Testis (tissue), 3 donors: ENCODE data around the gene COQ5. TPM values are rescaled to one million over a fixed set of nuclear protein-coding genes. Genes with fewer than 3 reads are reported as not detected.
"Not testable (repeated sequence)": the region's sequence is repeated elsewhere in the genome, so short reads cannot be mapped to it uniquely, and the experiment has no call there.

Experiments used
- DNase-seq: peaks from one replicate; pipeline ENCODE4 v3.0.0-alpha.2; 2019
- H3K27ac ChIP-seq, 2 donors: fragments of 200-600 bp; sonication (generic); one replicate each; pipeline ENCODE4 v1.5.1; 2019
- H3K27me3 ChIP-seq: fragments of 200-600 bp; sonication (generic); one replicate; pipeline ENCODE4 v1.5.1; 2019
- H3K36me3 ChIP-seq: fragments of 200-600 bp; sonication (generic); one replicate; pipeline ENCODE4 v1.5.1; 2017; ENCODE audit warnings: low read depth; ENCODE audit errors: missing control alignments
- H3K4me1 ChIP-seq: fragments of 200-600 bp; sonication (generic); one replicate; pipeline ENCODE4 v1.5.1; 2019
- H3K4me3 ChIP-seq, 2 donors: fragments of 200-600 bp; sonication (generic); one replicate each; pipeline ENCODE4 v1.5.1; 2017 to 2019
- H3K9me3 ChIP-seq: fragments of 200-600 bp; sonication (generic); one replicate; pipeline ENCODE4 v1.5.1; 2017
- POLR2A ChIP-seq: fragments of 450-650 bp; IDR thresholded peaks from one replicate; pipeline ENCODE4 v1.6.1; 2017; ENCODE audit warnings: antibody characterized with exemption, mild to moderate bottlenecking, moderate library complexity
- WGBS, 2 donors: methylation state at CpG; one replicate each; pipeline ENCODE4 v1.1.5; 2018; 5-methylcytosine and 5-hydroxymethylcytosine counted together
- intact Hi-C: fragments of 100-400 bp; cut with DNase I; formaldehyde crosslinking; loops from one replicate; pipeline ENCODE4 v1.15.1; 2023; ENCODE audit warnings: low total_unique reads
- polyA plus RNA-seq: library from polyadenylated mRNA; stranded (reverse); fragments of 350-450 nt; fragmentation: Illumina TruSeq; extraction: RNeasy Lipid Tissue Mini Kit (QIAGEN cat#74804); gene quantifications from one replicate; pipeline ENCODE4 v1.2.3, GENCODE V29; 2014; ENCODE audit warnings: low read depth, low replicate concordance; ENCODE audit not compliant: insufficient read depth
- total RNA-seq, 2 donors: library from RNA; depleted of rRNA; stranded (reverse); fragments of >200 nt; gene quantifications; one replicate each; pipeline ENCODE4 v1.2.3, GENCODE V29; 2016
- TF ChIP-seq, protein P1 (sequence below), 3 experiments: fragments of 450-650 bp in 2 of 3; fragments of 200-600 bp in 1 of 3; sonication (generic) in 1 of 3; IDR thresholded peaks; one replicate each; pipeline ENCODE4 v1.5.1; 2016 to 2019; ENCODE audit warnings: antibody characterized with exemption in 3 of 3, mild to moderate bottlenecking in 2 of 3, moderate library complexity in 1 of 3

Gene COQ5
- total and polyA plus RNA-seq, 3 donors from 2014 or later, result 31.3 to 51.0 (median 37.4) TPM

DNA sequence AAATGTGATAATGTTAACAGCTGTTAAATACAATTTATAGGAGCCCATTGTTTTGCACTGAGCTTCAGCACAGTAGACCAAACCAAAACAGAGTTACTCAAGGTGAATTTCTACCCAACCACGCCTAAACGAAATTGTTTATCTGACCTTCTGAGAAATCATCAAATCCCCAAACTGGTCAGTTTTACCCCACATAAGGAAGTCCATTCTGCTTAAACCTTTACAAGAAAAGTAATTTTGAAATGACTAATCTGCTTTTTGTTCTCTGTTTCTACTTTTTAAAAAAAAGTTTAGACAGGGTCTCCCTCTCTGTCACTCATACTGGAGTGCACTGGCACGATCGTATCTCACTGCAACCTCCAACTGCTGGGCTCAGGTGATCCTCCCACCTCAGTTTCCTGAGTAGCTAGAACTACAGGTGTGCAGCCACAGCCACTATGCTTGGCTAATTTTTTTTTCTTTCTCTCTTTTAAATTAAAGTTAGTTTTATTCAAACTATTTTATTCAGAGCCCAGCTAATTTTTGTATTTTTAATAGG, 3.8 kb upstream of the COQ5 start:
- no peaks in the 10 kb centered on the region for H3K27me3 ChIP-seq
- no peak for DNase-seq
- no peaks in the 10 kb centered on the region for H3K36me3 ChIP-seq
- 73 to 76% methylated on average over 4 of the region's 4 CpGs for WGBS, 2 donors
- TF ChIP-seq, protein P1, sequence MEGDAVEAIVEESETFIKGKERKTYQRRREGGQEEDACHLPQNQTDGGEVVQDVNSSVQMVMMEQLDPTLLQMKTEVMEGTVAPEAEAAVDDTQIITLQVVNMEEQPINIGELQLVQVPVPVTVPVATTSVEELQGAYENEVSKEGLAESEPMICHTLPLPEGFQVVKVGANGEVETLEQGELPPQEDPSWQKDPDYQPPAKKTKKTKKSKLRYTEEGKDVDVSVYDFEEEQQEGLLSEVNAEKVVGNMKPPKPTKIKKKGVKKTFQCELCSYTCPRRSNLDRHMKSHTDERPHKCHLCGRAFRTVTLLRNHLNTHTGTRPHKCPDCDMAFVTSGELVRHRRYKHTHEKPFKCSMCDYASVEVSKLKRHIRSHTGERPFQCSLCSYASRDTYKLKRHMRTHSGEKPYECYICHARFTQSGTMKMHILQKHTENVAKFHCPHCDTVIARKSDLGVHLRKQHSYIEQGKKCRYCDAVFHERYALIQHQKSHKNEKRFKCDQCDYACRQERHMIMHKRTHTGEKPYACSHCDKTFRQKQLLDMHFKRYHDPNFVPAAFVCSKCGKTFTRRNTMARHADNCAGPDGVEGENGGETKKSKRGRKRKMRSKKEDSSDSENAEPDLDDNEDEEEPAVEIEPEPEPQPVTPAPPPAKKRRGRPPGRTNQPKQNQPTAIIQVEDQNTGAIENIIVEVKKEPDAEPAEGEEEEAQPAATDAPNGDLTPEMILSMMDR (IDR thresholded peaks at IDR 0.05), result no peak
- no peak for TF ChIP-seq POLR2A
- H3K9me3 ChIP-seq, result no peaks in the 10 kb centered on the region
- H3K4me1 ChIP-seq, result peaks cover 29% of the 10 kb centered on the region
- no peak overlapping the region for H3K27ac ChIP-seq
- H3K4me3 ChIP-seq, result no peak overlapping the region
- intact Hi-C loops, result no loop called here

DNA sequence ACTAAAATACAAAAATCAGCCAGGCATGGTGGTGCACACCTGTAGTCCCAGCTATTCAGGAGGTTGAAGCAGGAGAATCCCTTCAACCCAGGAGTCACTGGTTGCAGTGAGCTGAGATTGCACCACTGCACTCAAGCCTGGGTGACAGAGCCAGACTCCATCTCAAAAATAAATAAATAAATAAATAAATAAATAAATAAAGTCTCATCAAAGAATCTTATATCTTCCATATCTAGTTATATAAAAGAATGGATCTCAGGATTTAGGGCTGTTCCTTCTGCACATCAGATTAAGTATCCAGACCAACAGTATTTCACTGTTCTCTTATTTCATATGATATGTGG, 1.4 kb upstream of the COQ5 start:
- H3K27ac ChIP-seq, H3K36me3 ChIP-seq, H3K9me3 ChIP-seq, H3K27me3 ChIP-seq, DNase-seq, H3K4me1 ChIP-seq, intact Hi-C loops, H3K4me3 ChIP-seq: not testable (repeated sequence)

DNA sequence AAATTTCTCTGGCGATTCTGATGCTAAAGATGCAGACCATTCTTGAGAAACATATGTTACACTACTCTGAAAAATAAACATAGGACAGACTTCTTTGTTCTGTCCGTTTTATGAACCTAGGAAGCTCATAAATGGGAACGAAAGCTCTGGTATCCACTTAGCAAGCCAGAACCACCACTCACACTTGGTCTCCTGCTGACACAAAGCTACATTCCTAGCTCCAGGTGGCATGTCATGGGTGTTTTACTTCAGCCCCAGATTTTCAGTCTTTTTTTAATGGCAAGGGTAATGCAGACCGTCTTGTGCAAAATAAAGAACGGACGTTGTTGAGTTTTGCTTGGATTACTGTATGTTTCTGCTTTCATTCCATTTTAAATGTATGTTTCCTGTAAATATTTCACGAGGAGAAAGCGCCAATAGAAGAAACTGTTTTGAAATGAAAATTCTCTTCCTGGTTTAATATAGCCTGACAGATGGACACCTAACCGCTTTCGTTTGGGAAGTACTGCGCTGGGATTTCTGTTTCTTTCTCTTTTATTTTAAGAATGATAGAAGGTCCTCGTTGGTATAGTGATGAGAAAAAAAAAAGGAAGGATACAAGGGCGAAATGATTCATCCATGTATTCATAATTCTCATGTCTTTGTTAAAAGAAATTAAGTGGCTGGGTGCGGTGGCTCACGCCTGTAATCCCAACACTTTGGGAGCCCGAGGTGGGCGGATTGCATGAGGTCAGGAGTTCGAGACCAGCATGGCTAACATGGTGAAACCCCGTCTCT, 871 bp upstream of the COQ5 start:
- 30 to 40% methylated on average over 19 of the region's 19 CpGs for WGBS, 2 donors
- H3K27me3 ChIP-seq, result no peaks in the 10 kb centered on the region
- peak; percentile 42 for DNase-seq
- no peak for TF ChIP-seq POLR2A
- TF ChIP-seq, protein P1 (IDR thresholded peaks at IDR 0.05), result no peak
- no peaks in the 10 kb centered on the region for H3K36me3 ChIP-seq
- peak overlapping the region; percentile 83 to 84 for H3K4me3 ChIP-seq
- peaks cover 8% of the 10 kb centered on the region for H3K4me1 ChIP-seq
- H3K9me3 ChIP-seq, result no peaks in the 10 kb centered on the region
- H3K27ac ChIP-seq, result peak overlapping the region; percentile 93 to 95
- intact Hi-C loops, result no loop called here

DNA sequence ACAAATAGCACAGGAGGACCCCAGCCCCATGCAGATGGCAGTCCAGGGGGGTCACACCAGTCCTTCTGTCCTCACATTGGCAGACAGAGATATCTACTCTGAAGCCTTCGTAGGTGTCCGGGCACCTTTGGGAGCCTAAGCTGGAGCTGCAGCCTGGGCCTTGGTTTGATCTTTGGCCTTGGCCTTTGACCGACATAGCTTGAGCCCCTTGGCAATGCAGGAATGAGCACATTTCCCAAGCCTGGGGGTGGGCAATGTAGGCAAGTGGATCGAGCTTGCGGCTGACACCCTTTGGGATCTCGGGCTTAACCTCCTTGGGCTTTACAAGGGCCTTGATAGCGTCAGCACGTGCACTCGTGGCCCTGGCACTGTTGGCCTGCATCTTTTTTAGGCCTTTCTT, 6.4 kb downstream of the COQ5 start:
- intact Hi-C loops, result no loop called here
- WGBS, 2 donors, result 87 to 94% methylated on average over 8 to 9 of the region's 9 CpGs
- H3K4me3 ChIP-seq, result no peak overlapping the region
- no peaks in the 10 kb centered on the region for H3K36me3 ChIP-seq
- H3K27me3 ChIP-seq, result no peaks in the 10 kb centered on the region
- no peaks in the 10 kb centered on the region for H3K9me3 ChIP-seq
- no peak for TF ChIP-seq POLR2A
- TF ChIP-seq, protein P1 (IDR thresholded peaks at IDR 0.05), result no peak
- no peak overlapping the region for H3K27ac ChIP-seq
- H3K4me1 ChIP-seq, result no peaks in the 10 kb centered on the region
- no peak for DNase-seq

DNA sequence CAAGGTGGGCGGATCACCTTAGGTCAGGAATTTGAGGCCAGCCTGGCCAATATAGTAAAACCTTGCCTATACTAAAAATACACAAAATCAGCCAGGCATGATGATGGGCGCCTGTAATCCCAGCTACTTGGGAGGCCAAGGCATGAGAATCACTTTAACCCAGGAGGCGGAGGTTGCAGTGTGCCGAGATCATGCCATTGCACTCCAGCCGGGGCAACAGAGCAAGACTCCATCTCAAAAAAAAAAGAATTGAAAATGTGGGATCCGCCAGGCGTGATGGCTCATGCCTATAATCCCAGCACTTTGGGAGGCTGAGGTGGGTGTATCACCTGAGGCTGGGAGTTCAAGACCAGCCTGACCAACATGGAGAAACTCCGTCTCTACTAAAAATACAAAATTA, 9.6 kb downstream of the COQ5 start:
- H3K36me3 ChIP-seq, intact Hi-C loops, H3K4me1 ChIP-seq, DNase-seq, H3K27me3 ChIP-seq, H3K4me3 ChIP-seq, H3K27ac ChIP-seq, H3K9me3 ChIP-seq: not testable (repeated sequence)
- 95 to 97% methylated on average over 8 of the region's 8 CpGs for WGBS, 2 donors

DNA sequence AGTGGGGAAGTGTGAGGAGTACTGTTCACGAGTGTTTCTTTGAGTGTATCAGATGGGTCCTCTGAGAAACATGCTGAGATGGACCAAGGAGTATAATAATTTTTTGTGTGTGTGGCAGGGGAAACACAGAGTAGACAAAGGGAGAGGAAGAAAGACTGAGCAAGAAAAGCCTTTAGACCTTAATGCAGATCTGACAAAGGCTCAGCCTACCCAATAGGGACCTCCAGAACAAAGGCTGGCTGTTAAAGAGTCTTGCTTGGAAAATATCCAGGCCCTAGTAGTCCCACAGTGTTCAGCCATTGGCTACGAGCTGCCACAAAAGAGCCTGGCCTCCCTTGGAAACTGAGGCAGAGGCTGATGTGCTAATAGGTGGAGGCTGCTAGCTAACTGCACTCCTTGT, 13.5 kb downstream of the COQ5 start:
- Histone ChIP-seq H3K4me3 (no peak overlapping the region), H3K36me3 (no peaks in the 10 kb centered on the region), H3K9me3 (no peaks in the 10 kb centered on the region), H3K27me3 (no peaks in the 10 kb centered on the region), H3K4me1 (no peaks in the 10 kb centered on the region), H3K27ac (no peak overlapping the region)
- WGBS, 2 donors, result 78 to 79% methylated on average over 2 of the region's 2 CpGs
- TF ChIP-seq POLR2A, result no peak
- TF ChIP-seq, protein P1 (IDR thresholded peaks at IDR 0.05), result no peak
- intact Hi-C loops, result no loop called here
- no peak for DNase-seq
